T-helper 2 cell (primary cell): ENCODE measurements around the gene AVEN.
"Not testable (repeated sequence)": the region's sequence is repeated elsewhere in the genome, so short reads cannot be mapped to it uniquely, and the experiment has no call there.

Source experiments
- DNase-seq, 5 experiments: peaks; one replicate each; pipeline versions ENCODE4 v3.0.0 to v3.0.0-alpha.2; 2012 to 2022

The AVEN gene

DNA sequence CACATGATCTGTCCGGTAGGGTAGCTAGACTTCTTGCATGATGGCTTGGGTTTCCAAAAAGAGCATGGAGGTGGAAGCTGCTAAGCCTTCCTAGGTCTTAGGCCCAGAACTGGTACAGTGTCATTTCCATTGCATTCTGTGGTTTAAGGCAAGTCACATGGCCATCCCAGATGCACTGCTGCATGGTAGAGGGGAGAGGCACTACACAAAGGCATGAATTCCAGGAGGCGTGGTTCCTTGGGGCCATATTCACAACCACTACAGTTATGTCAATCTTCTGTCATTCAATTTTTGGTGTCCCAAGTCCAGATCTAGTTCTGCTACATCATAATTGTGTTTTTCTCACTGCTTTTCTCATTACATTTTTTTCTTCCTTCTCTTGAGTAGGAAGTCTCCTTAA is 192.9 kb downstream of the AVEN start:
- no peak for DNase-seq

DNA sequence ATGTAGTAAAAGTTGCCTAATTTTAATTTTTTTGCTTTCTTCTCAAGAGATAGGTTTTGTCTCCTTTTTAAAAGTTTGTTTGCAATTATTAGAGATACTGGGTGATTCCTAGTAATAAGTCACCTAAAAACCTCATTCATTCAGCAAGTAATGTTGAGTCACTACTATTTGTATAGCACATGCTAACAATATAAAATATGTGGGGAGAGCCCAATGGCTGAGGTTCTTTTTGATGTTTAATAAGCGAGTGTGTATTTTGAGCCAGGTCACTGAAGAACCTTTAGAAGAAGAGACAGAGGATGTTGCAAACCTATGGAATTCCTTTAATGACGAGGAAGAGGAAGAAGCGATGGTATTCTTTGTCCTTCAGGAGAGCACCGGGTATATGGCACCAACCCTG is 194.4 kb downstream of the AVEN start:
- no peak for DNase-seq

DNA sequence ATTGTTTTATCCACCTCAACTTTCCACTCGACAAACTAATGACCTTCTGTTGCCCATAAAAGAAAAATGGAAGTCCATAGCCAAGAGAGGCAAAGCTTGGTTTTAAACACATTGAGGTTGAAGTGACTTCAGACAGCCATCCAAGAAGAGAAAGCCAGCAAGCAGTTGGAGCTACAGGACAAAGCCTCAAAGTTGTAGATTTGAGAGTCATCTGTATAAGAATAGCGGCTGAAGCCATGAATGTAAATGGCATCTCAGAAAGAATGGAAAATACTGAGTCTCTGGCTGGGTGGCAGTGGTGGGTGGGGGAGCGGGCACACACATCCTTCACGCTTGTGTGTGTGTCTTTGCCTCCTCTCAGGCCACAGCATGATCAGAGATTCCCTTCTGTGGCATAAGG is 194.8 kb downstream of the AVEN start:
- DNase-seq: no peak

DNA sequence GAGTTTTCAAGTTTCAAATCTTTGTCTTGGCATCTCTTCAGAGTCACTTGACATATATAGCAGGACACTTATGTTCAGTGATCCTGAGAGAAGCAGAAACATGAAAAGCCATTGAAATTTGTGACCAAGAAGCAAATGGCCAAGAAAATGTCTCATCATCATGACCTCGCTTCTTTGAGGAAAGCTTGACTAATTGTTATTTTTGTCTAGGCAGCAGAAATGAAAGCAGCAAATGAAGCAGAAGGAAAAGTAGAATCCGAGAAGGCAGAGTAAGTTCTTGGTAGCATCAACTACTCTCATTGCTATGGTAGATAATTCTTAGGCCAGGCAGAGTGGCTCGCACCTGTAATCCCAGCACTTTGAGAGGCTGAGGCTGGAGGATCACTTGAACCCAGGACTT is 198.4 kb downstream of the AVEN start:
- no peak for DNase-seq

DNA sequence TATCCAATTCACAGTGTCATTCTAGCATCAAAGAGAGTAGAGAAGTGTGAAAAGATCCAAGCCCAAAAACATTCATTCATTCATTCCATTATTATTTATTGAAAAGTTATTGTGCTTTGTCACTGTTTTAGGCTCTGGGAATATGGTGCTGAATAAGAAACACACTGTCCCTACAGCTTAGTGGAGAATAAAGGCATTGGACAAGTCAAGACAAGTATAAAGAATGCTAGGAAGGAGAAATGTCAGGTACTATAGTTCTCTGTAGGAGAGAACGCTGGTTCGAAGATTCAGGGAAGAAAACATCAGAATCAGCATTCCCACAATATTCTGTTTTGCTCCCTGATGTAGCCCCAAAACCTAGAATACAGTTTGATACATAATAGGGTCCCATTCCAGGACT is 199.5 kb downstream of the AVEN start:
- no peak for DNase-seq

DNA sequence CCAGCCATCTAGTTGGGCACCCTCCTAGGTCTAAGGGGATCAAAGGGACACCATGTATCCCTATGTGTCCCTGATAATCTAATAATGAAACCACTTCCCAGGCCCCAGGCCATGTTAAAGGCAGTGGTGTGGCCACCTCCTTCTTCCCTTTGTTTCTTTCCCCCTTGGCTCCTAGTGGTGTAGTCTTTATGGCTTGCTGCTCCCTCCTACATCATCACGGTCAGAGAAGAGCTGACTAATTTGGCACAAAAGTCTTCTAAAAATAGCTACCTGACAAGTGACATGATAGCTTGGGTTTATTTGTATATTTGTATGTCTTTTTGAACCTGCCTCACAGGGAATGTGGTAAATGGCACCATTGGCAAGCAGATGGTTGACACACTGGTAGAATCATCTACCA is 201.7 kb downstream of the AVEN start:
- no peak for DNase-seq

DNA sequence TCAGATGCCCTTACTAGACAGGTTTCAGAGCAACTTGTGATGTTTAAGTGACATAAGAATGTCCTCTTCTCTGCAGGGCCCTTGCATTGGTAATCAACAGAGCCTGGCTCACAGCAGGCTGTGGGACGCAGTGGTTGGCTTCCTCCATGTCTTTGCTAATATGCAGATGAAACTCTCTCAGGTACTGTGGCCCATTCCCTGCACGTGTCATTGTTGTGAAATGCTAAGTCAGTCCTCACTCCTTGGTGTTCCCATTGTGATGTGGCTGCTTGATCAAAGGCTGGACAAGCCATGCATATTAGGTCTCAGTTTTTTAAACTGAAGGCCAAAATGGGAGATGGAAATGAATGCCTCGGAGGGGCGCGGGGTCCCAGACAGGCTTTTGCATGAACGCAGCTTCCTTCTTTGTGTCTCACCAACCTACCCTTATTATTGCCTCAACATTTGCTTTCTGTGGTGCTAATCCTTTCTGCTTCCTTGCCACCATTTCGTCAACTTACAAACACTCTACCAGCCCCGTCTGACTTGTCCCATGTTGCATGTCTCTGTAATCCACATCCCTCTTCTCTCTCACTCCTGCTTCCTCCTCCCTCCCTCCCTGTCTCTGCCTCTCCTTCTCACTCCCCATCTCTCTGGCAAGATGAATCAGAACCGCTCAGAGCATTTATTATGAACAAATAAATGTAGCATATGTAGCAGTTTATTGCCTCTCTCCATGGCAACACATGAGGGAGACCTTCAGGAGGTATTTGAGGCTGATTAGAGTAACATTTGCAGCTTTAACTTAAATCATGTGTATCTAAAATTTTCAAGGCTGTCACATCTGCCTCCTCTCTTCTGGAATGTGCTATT is 203.9 kb downstream of the AVEN start:
- DNase-seq: no peak

DNA sequence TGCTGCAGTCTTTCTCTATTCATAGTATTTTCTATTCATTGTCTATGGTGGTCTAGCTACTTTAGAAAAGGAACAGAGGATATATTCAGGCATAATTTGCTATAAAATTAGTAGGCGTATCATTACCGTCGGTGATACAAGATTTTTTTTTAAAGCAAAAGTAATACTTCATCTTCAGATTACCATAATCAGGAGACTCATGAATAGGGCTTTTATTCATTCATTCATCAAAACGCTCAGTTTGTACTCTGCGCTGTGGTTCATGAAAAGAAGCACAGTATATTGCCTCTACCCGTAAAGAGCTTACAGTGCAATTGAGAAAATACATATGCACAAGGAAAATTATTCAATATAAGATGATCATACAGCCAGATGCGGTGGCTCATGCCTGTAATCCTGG is 207.4 kb downstream of the AVEN start:
- DNase-seq: no peak

DNA sequence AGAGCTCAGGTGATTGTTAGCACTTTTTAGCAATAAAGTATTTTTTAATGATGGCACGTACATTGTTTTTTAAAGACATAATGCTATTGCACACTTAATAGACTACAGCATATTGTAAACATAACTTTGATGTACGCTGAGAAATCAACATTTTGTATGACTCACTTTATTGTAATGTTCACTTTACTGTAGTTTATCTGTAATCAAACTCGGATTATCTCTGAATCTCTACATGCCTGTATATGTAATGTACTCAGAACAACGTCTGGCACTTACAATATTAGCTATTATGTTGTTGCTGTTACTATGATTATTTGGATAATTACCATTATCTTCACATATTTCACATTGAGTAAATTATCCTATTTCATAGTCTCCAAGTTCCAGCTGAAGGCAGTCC is 208.7 kb downstream of the AVEN start:
- no peak for DNase-seq

DNA sequence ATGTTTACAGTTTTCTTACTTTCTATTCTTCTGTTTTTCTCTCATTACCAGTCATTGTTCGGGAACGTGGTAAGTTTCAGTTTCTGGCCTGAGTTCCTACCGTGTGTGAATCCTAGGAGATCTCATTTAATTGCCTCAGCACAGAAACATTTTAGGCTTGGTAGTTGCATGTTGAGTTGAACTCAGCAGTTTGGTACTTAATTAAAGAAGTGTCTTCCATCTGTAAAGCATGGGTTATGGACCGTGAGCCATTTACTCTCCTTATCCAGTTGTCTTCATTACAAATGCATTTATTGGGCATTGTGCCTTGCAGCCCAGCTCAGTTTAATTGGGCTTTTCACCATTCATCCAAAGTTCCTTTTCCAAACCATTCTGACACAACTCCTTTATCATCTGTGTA is 212.8 kb downstream of the AVEN start:
- DNase-seq: no peak

DNA sequence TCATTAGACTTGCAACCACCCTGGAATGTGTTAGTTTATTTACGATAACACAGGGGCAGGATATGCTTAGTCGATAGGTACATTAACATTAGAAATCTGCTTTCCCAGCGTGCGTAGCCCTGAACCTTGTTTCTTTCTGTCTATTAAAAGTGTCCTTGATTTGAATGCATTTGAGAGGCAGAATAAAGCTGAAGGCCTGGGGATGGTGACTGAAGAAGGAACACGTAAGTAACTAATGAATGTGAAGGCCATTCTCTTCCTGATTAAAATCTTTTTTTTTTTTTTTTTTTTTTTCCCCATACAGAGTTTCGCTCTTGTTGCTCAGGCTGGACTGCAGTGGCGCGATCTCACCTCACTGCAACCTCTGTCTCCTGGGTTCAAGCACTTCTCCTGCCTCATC is 213.6 kb downstream of the AVEN start:
- no peak for DNase-seq

DNA sequence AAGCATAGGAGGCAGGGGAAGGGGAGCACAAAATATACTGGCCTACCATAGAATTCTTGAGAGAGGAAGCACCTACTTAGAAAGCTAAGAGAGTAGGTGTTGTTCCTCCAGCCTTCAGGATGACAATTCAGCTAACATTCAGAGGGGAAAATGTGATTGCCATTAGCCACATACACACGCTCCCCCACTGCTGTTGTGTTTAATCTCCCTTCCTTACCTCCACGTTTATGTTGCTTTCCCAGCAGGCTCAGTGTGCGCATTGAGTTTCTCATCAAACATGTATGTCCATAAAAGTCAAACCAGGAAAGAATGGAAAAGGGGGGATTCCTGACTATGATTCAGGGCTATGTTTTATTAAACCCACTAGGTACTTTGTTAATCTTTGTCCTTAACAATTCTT is 215.9 kb downstream of the AVEN start:
- no peak for DNase-seq

DNA sequence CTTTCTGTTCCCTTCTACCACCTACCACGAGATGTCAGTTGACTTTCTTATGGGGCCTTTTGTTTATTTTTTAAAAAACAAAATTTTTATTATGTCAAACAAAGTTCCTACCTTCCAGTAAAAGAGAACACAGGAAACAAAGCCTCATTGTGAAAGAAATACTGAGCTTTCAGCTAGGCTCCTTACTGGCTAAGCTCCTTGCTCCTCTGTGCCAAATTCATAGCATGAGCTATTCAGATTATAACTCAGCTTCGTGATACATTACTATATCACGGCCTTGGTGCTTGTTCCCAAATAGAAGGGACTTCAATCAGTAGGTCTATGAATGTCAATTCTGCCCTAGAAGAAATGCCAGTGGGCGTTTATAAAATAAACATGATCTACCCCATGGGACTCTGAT is 216.5 kb downstream of the AVEN start:
- DNase-seq: no peak

DNA sequence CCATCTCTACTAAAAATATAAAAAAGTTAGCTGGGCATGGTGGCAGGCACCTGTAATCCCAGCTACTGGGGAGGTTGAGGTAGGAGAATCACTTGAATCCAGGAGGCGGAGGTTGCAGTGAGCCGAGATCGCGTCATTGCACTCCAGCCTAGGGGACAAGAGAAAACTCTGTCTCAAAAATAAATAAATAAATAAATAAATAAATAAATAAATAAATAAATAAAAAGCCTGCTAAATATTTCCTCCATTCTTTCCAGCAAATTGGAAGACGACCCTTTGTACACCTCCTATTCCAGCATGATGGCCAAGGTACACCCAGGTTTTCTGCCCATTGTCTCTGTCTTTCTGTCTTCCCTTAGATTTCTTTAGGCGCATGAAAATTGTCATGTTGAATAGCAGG is 219.5 kb downstream of the AVEN start:
- not testable (repeated sequence) for DNase-seq
